Skeletal muscle tissue (tissue), 4 donors: ENCODE measurements around the gene DDX18. TPM values are rescaled to one million over a fixed set of nuclear protein-coding genes. Genes with fewer than 3 reads are reported as not detected.
A peak's percentile ranks its signal among the peaks of the same experiment; 100 is the strongest.

ENCODE experiments used
- H3K27ac ChIP-seq: one replicate; pipeline ENCODE4 v1.7.0; 2013; ENCODE audit warnings: mild to moderate bottlenecking, low read depth, low read length, inconsistent platforms
- H3K27me3 ChIP-seq, 3 donors: one replicate each; pipeline ENCODE4 v1.7.0; 2013; ENCODE audit warnings: low read length in 3 of 3; ENCODE audit not compliant: control insufficient read depth in 3 of 3, insufficient read depth in 3 of 3
- H3K36me3 ChIP-seq, 3 donors: one replicate each; pipeline ENCODE4 v1.7.0; 2013; ENCODE audit warnings: low read length in 3 of 3; ENCODE audit not compliant: control insufficient read depth in 3 of 3, insufficient read depth in 3 of 3
- H3K4me1 ChIP-seq, 3 donors: one replicate each; pipeline ENCODE4 v1.7.0; 2013; ENCODE audit warnings: low read length in 3 of 3, mild to moderate bottlenecking in 3 of 3; ENCODE audit not compliant: control insufficient read depth in 3 of 3, insufficient read depth in 3 of 3
- H3K4me3 ChIP-seq, 3 donors: one replicate each; pipeline ENCODE4 v1.7.0; 2013; ENCODE audit warnings: low read length in 3 of 3
- H3K9ac ChIP-seq, 3 donors: one replicate each; pipeline ENCODE4 v1.7.0; 2013; ENCODE audit warnings: low read length in 3 of 3, mild to moderate bottlenecking in 3 of 3, moderate library complexity in 2 of 3, low read depth in 1 of 3
- H3K9me3 ChIP-seq, 3 donors: one replicate each; pipeline ENCODE4 v1.7.0; 2013; ENCODE audit warnings: low read length in 3 of 3; ENCODE audit not compliant: control insufficient read depth in 3 of 3
- total RNA-seq: library from RNA; depleted of rRNA; stranded (reverse); fragments of >200 nt; gene quantifications from one replicate; pipeline ENCODE4 v1.2.3, GENCODE V29; 2014
- donor health status: Osteomylitis.

The DDX18 gene
- 32.4 TPM for total RNA-seq

GRCh38 chr2:117814417-117815264 is at the start of gene DDX18:
Gene DDX18, plus strand, starts transcription at chr2:117814691. Its CDS starts 87 bp downstream, at chr2:117814778.
- Histone ChIP-seq H3K9me3 (no peaks in the 10 kb centered on the region), H3K9ac (peak within 1 kb of the TSS; percentile 94 to 98 (median 95)), H3K27ac (peak within 1 kb of the TSS; percentile 92), H3K4me1 (peaks cover 9 to 18% (median 10%) of the 10 kb centered on the region in 3 donors), H3K27me3 (no peaks in the 10 kb centered on the region), H3K36me3 (peaks cover 9 to 24% (median 22%) of the 10 kb centered on the region in 3 donors), H3K4me3 (peak within 1 kb of the TSS; percentile 95 to 99 (median 97))

- Histone ChIP-seq H3K9ac (no peak overlapping the region), H3K27me3 (no peaks in the 10 kb centered on the region), H3K36me3 (no peaks in the 10 kb centered on the region), H3K27ac (no peak overlapping the region), H3K9me3 (no peaks in the 10 kb centered on the region), H3K4me3 (no peak overlapping the region), H3K4me1 (no peaks in the 10 kb centered on the region)
These were observed 43.8 kb upstream of the DDX18 start for GRCh38 chr2:117770730-117771129.

- Histone ChIP-seq H3K27me3 (no peaks in the 10 kb centered on the region), H3K4me3 (no peak overlapping the region), H3K9me3 (no peaks in the 10 kb centered on the region), H3K36me3 (no peaks in the 10 kb centered on the region), H3K9ac (no peak overlapping the region), H3K27ac (no peak overlapping the region), H3K4me1 (no peaks in the 10 kb centered on the region)
These were observed 42.4 kb upstream of the DDX18 start for GRCh38 chr2:117771969-117772630.

- H3K36me3 ChIP-seq = no peaks in the 10 kb centered on the region
- no peaks in the 10 kb centered on the region for H3K4me1 ChIP-seq
- no peaks in the 10 kb centered on the region for H3K9me3 ChIP-seq
- H3K27me3 ChIP-seq = no peaks in the 10 kb centered on the region
- H3K4me3 ChIP-seq = no peak overlapping the region
- H3K9ac ChIP-seq = no peak overlapping the region
- no peak overlapping the region for H3K27ac ChIP-seq
These were observed 39.8 kb upstream of the DDX18 start for GRCh38 chr2:117774716-117775115.

GRCh38 chr2:117775703-117776219 is 38.7 kb upstream of the DDX18 start:
- no peaks in the 10 kb centered on the region for H3K36me3 ChIP-seq
- H3K9me3 ChIP-seq = no peaks in the 10 kb centered on the region
- H3K4me3 ChIP-seq = no peak overlapping the region
- H3K27me3 ChIP-seq = no peaks in the 10 kb centered on the region
- H3K27ac ChIP-seq = no peak overlapping the region
- no peaks in the 10 kb centered on the region for H3K4me1 ChIP-seq
- no peak overlapping the region for H3K9ac ChIP-seq

GRCh38 chr2:117776888-117777287 is 37.6 kb upstream of the DDX18 start:
- Histone ChIP-seq H3K9ac (no peak overlapping the region), H3K27ac (no peak overlapping the region), H3K36me3 (no peaks in the 10 kb centered on the region), H3K9me3 (no peaks in the 10 kb centered on the region), H3K27me3 (no peaks in the 10 kb centered on the region), H3K4me1 (no peaks in the 10 kb centered on the region), H3K4me3 (no peak overlapping the region)

- no peaks in the 10 kb centered on the region for H3K36me3 ChIP-seq
- H3K4me1 ChIP-seq = no peaks in the 10 kb centered on the region
- H3K9me3 ChIP-seq = no peaks in the 10 kb centered on the region
- H3K27ac ChIP-seq = no peak overlapping the region
- H3K4me3 ChIP-seq = no peak overlapping the region
- no peak overlapping the region for H3K9ac ChIP-seq
- no peaks in the 10 kb centered on the region for H3K27me3 ChIP-seq
These were observed 28.8 kb upstream of the DDX18 start for GRCh38 chr2:117785740-117786139.

GRCh38 chr2:117786520-117786919 is 28.0 kb upstream of the DDX18 start:
- Histone ChIP-seq H3K27me3 (no peaks in the 10 kb centered on the region), H3K4me3 (no peak overlapping the region), H3K27ac (no peak overlapping the region), H3K4me1 (no peaks in the 10 kb centered on the region), H3K36me3 (no peaks in the 10 kb centered on the region), H3K9ac (no peak overlapping the region), H3K9me3 (no peaks in the 10 kb centered on the region)

- no peaks in the 10 kb centered on the region for H3K36me3 ChIP-seq
- no peaks in the 10 kb centered on the region for H3K27me3 ChIP-seq
- no peaks in the 10 kb centered on the region for H3K9me3 ChIP-seq
These were observed 25.0 kb upstream of the DDX18 start for GRCh38 chr2:117789505-117789904.

GRCh38 chr2:117794668-117795067 is 19.8 kb upstream of the DDX18 start:
- Histone ChIP-seq H3K27me3 (no peaks in the 10 kb centered on the region), H3K9me3 (no peaks in the 10 kb centered on the region), H3K4me3 (no peak overlapping the region), H3K9ac (no peak overlapping the region), H3K4me1 (no peaks in the 10 kb centered on the region), H3K27ac (no peak overlapping the region), H3K36me3 (no peaks in the 10 kb centered on the region)

More at GRCh38 chr2:117789505-117789904, 25.0 kb upstream of the DDX18 start:
- H3K27ac ChIP-seq = no peak overlapping the region
- H3K4me1 ChIP-seq = no peaks in the 10 kb centered on the region
- no peak overlapping the region for H3K4me3 ChIP-seq
- no peak overlapping the region for H3K9ac ChIP-seq
